HCT116 (cell line): ENCODE results near the gene BPIFB3. TPM values are rescaled to one million over a fixed set of nuclear protein-coding genes. Genes with fewer than 3 reads are reported as not detected.

Experiments
- ATAC-seq: fragments of 200-7000 bp; cut with Tn5 transposase; 2 replicates; pipeline ENCODE4 v1.9.1; 2020; ENCODE audit warnings: mild to moderate bottlenecking, moderate library complexity
- BruUV-seq: library from RNA; stranded (reverse); fragments of 400-500 nt; replicated peaks from 2 replicates; lab custom pipeline; 2021; lab: Mats Ljungman, UMichigan
- CTCF ChIA-PET: fragments of 300-600 bp; sonication (Branson Sonifier 250); formaldehyde crosslinking; loops from one replicate; lab custom pipeline; 2021; ENCODE audit warnings: antibody characterized with exemption; lab: Charles Lee
- POLR2A ChIA-PET: fragments of 300-600, 350-600 bp; sonication (Branson Sonifier 250); formaldehyde crosslinking; loops from one replicate; lab custom pipeline; 2021; ENCODE audit warnings: antibody characterized with exemption; lab: Charles Lee
- RAD21 ChIA-PET, 2 experiments: fragments of 300-600 bp; sonication (Branson Sonifier 250); formaldehyde crosslinking; loops; one replicate each; lab custom pipeline; 2023; ENCODE audit warnings: low total read pairs in 2 of 2; ENCODE audit not compliant: uncharacterized antibody in 2 of 2, unreplicated experiment in 2 of 2, low non-redundant PET in 1 of 2; lab: Charles Lee
- DNase-seq: peaks from one replicate; pipeline ENCODE4 v3.0.0-alpha.2; 2010; ENCODE audit warnings: low read depth, low spot score
- H2AFZ ChIP-seq: fragments of 200-600 bp; shearing (Covaris generic), sonication (generic); 2 replicates; pipeline ENCODE4 v1.6.1; 2017; ENCODE audit warnings: low read depth, mixed run types, mixed read lengths, antibody characterized with exemption, low read length; ENCODE audit not compliant: poor library complexity, severe bottlenecking
- H3K27ac ChIP-seq: 2 replicates; pipeline ENCODE4 v1.5.1; 2012; ENCODE audit warnings: low read depth, low read length
- H3K27me3 ChIP-seq: fragments of 200-600 bp; sonication (generic); 2 replicates; pipeline ENCODE4 v1.6.1; 2016; ENCODE audit warnings: mixed run types, low read length, mixed read lengths; ENCODE audit not compliant: insufficient read depth
- H3K36me3 ChIP-seq, 2 experiments: fragments of 200-500 bp in 1 of 2; fragments of 200-600 bp in 1 of 2; sonication (Bioruptor generic) in 1 of 2; sonication (generic) in 1 of 2; 2 replicates each; pipeline versions ENCODE4 v1.5.1 to v1.6.1; 2014 to 2016; ENCODE audit warnings: low read length in 2 of 2, inconsistent platforms in 1 of 2, mixed read lengths in 1 of 2, mixed run types in 1 of 2; ENCODE audit not compliant: insufficient read depth in 2 of 2, control insufficient read depth in 1 of 2
- H3K4me1 ChIP-seq, 2 experiments: fragments of 200-600 bp in 1 of 2; sonication (generic) in 1 of 2; 2 replicates each; pipeline versions ENCODE4 v1.5.1 to v1.6.1; 2012 to 2017; ENCODE audit warnings: low read length in 2 of 2, inconsistent platforms in 1 of 2, mild to moderate bottlenecking in 1 of 2, mixed read lengths in 1 of 2, mixed run types in 1 of 2, moderate library complexity in 1 of 2; ENCODE audit not compliant: insufficient read depth in 2 of 2, control insufficient read depth in 1 of 2
- H3K4me2 ChIP-seq: fragments of 200-600 bp; sonication (generic); 2 replicates; pipeline ENCODE4 v1.6.1; 2017; ENCODE audit warnings: mixed run types, low read length, mixed read lengths
- H3K4me3 ChIP-seq, 2 experiments: fragments of 200-600 bp in 1 of 2; sonication (generic) in 1 of 2; replicated peaks in 1 of 2; 2 replicates each; pipeline ENCODE4 v1.5.1; 2011 to 2016; ENCODE audit warnings: low read length in 2 of 2, control low read depth in 1 of 2, low read depth in 1 of 2, mild to moderate bottlenecking in 1 of 2, mixed read lengths in 1 of 2, mixed run types in 1 of 2
- H3K79me2 ChIP-seq: fragments of 200-600 bp; sonication (generic); 2 replicates; pipeline ENCODE4 v1.6.1; 2017; ENCODE audit warnings: mild to moderate bottlenecking, mixed run types, low read length, moderate library complexity, mixed read lengths; ENCODE audit not compliant: insufficient read depth
- H3K9ac ChIP-seq: fragments of 200-600 bp; sonication (generic); 2 replicates; pipeline ENCODE4 v1.6.1; 2016; ENCODE audit warnings: low read length, mixed read lengths
- H3K9me2 ChIP-seq: fragments of 200-600 bp; sonication (generic), shearing (Covaris generic); 2 replicates; pipeline ENCODE4 v1.6.1; 2017; ENCODE audit warnings: mixed run types, mild to moderate bottlenecking, moderate library complexity; ENCODE audit not compliant: insufficient read depth
- H3K9me3 ChIP-seq, 2 experiments: fragments of 200-500 bp in 1 of 2; fragments of 200-600 bp in 1 of 2; sonication (Bioruptor generic) in 1 of 2; sonication (generic) in 1 of 2; 2 replicates each; pipeline ENCODE4 v1.6.1; 2014 to 2017; ENCODE audit warnings: low read length in 2 of 2, mixed read lengths in 2 of 2, inconsistent platforms in 1 of 2, low read depth in 1 of 2, mild to moderate bottlenecking in 1 of 2, mixed run types in 1 of 2, moderate library complexity in 1 of 2; ENCODE audit not compliant: control insufficient read depth in 1 of 2, insufficient read depth in 1 of 2
- H4K20me1 ChIP-seq: fragments of 200-600 bp; sonication (generic), shearing (Covaris generic); 2 replicates; pipeline ENCODE4 v1.6.1; 2017; ENCODE audit warnings: mixed run types, mild to moderate bottlenecking, moderate library complexity; ENCODE audit not compliant: insufficient read depth
- ATF3 ChIP-seq: IDR thresholded peaks from 2 replicates; pipeline ENCODE4 v1.6.1; 2012
- CTCF ChIP-seq, 3 experiments: fragments of 200-600 bp in 1 of 3; sonication (generic) in 1 of 3; IDR thresholded peaks in 2 of 3; conservative IDR thresholded peaks in 1 of 3; 2 replicates each; pipeline ENCODE4 v1.5.1; 2012 to 2017; ENCODE audit warnings: low read depth in 2 of 3, low read length in 2 of 3, antibody characterized with exemption in 1 of 3, borderline replicate concordance in 1 of 3, control low read depth in 1 of 3, mild to moderate bottlenecking in 1 of 3, mixed read lengths in 1 of 3, mixed run types in 1 of 3, moderate library complexity in 1 of 3; ENCODE audit not compliant: insufficient read depth in 1 of 3
- EGR1 ChIP-seq: IDR thresholded peaks from 2 replicates; pipeline ENCODE4 v1.6.1; 2012; ENCODE audit warnings: low read depth
- ELF1 ChIP-seq: IDR thresholded peaks from 2 replicates; pipeline ENCODE4 v1.6.1; 2012; ENCODE audit warnings: low read depth, borderline replicate concordance
- EZH2 ChIP-seq: fragments of 200-600 bp; sonication (generic); IDR thresholded peaks from 2 replicates; pipeline ENCODE4 v1.6.1; 2017; ENCODE audit warnings: antibody characterized with exemption, mixed run types
- FOSL1 ChIP-seq: IDR thresholded peaks from 2 replicates; pipeline ENCODE4 v1.6.1; 2012; ENCODE audit warnings: low read depth
- MAX ChIP-seq: IDR thresholded peaks from 2 replicates; pipeline ENCODE4 v1.6.1; 2012
- POLR2AphosphoS5 ChIP-seq: IDR thresholded peaks from 2 replicates; pipeline ENCODE4 v1.6.1; 2011; ENCODE audit warnings: mild to moderate bottlenecking, low read depth, low read length, moderate library complexity
- REST ChIP-seq: IDR thresholded peaks from 2 replicates; pipeline ENCODE4 v1.6.1; 2012; ENCODE audit warnings: low read depth
- TCF7L2 ChIP-seq: IDR thresholded peaks from 2 replicates; pipeline ENCODE4 v1.7.0; 2011; ENCODE audit warnings: borderline replicate concordance, inconsistent platforms; ENCODE audit not compliant: insufficient read depth, insufficient read length; ENCODE audit errors: extremely low read depth
- YY1 ChIP-seq: IDR thresholded peaks from 2 replicates; pipeline ENCODE4 v1.6.1; 2011; ENCODE audit warnings: low read length, low read depth, moderate library complexity, mild to moderate bottlenecking; ENCODE audit not compliant: insufficient replicate concordance; ENCODE audit errors: extremely low read depth
- ZFX ChIP-seq: fragments of 450-650 bp; IDR thresholded peaks from 2 replicates; pipeline ENCODE4 v1.6.1; 2017
- ZNF274 ChIP-seq: fragments of 200-500 bp; sonication (Bioruptor generic); IDR thresholded peaks from 2 replicates; pipeline ENCODE4 v1.6.1; 2014; ENCODE audit warnings: mild to moderate bottlenecking, low read depth, low read length, inconsistent platforms
- intact Hi-C: fragments of 100-400 bp; cut with micrococcal nuclease; formaldehyde crosslinking; loops from 2 replicates; pipeline ENCODE4 v1.10.0; 2022
- total RNA-seq: library from RNA; stranded (reverse); gene quantifications from one replicate; pipeline ENCODE4 v1.2.1, GENCODE V29; 2021; ENCODE audit not compliant: unreplicated experiment

BPIFB3 gene
- total RNA-seq, 1 experiment from 2014 or later, result not detected

GRCh38 chr20:33072813-33073212 lies 19.1 kb downstream of the BPIFB3 start (continued):
- TF ChIP-seq CTCF (IDR thresholded peaks at IDR 0.05 in 2 of 3, conservative IDR thresholded peaks at IDR 0.05 in 1 of 3; ENCODE audit: borderline replicate concordance in 1 of 3, insufficient read depth in 1 of 3, low read depth in 2 of 3, low read length in 2 of 3), result no peak
- TF ChIP-seq MAX, result no peak
- TF ChIP-seq TCF7L2, result no peak

GRCh38 chr20:33074675-33075074 lies 21.0 kb downstream of the BPIFB3 start:
- Histone ChIP-seq H2AFZ (no peak overlapping the region), H3K4me1 (peaks cover 8 to 17% of the 10 kb centered on the region in 2 experiments; a peak in 3 of 4 replicates), H3K79me2 (no peaks in the 10 kb centered on the region), H3K36me3 (no peaks in the 10 kb centered on the region), H3K27me3 (no peaks in the 10 kb centered on the region), H3K9me3 (no peaks in the 10 kb centered on the region), H3K27ac (no peak overlapping the region), H3K4me2 (no peak overlapping the region), H3K9me2 (no peaks in the 10 kb centered on the region), H3K4me3 (no peak overlapping the region), H4K20me1 (no peaks in the 10 kb centered on the region), H3K9ac (no peak overlapping the region)
- DNase-seq, result no peak
- BruUV-seq, result no TSS peak
- TF ChIP-seq EGR1 (no peak), MAX (no peak), EZH2 (no peak), ATF3 (no peak), ZNF274 (no peak), YY1 (no peak), REST (no peak), ZFX (no peak), CTCF (IDR thresholded peaks at IDR 0.05 in 2 of 3, conservative IDR thresholded peaks at IDR 0.05 in 1 of 3; ENCODE audit: borderline replicate concordance in 1 of 3, insufficient read depth in 1 of 3, low read depth in 2 of 3, low read length in 2 of 3) (no peak), ELF1 (no peak), FOSL1 (no peak), POLR2AphosphoS5 (no peak)
- ChIA-PET RAD21 (no interaction called here), CTCF (interaction anchor here (0.8 kb wide), 1 partner anchor 129 kb away, joined by 3 read pairs; no protein-coding TSS in a partner anchor), POLR2A (no interaction called here)
- no peak for ATAC-seq
- intact Hi-C loops, result loop anchor here (5.0 kb wide), 1 partner anchor 282 kb away; no protein-coding TSS in a partner anchor
